K562 (cell line): ENCODE data around the gene NUDT14. TPM values are rescaled to one million over a fixed set of nuclear protein-coding genes. Genes with fewer than 3 reads are reported as not detected.

ENCODE experiments used
- ATAC-seq: fragments of 200-7000 bp; cut with Tn5 transposase; 3 replicates; pipeline ENCODE4 v1.9.1; 2020; ENCODE audit warnings: moderate library complexity
- BruUV-seq: library from RNA; stranded (reverse); fragments of 400-500 nt; replicated peaks from 2 replicates; lab custom pipeline; 2021; lab: Mats Ljungman, UMichigan
- CTCF ChIA-PET: fragments of 300-600 bp; formaldehyde crosslinking; extraction: SDS; loops from one replicate; lab custom pipeline; 2021; ENCODE audit warnings: low intra/inter-chr PET ratio; lab: Yijun Ruan, JAX
- POLR2A ChIA-PET: fragments of 300-600, 350-650 bp; sonication (Branson Sonifier 250); formaldehyde crosslinking; extraction: SDS; loops from one replicate; lab custom pipeline; 2021; ENCODE audit warnings: antibody characterized with exemption, inconsistent platforms; lab: Yijun Ruan, JAX
- DNase-seq, 4 experiments: peaks; one replicate each; pipeline versions ENCODE4 v3.0.0 to v3.0.0-alpha.2; 2011 to 2018; ENCODE audit warnings: low spot score in 3 of 4, mixed read lengths in 3 of 4; ENCODE audit errors: extremely low read depth in 1 of 4
- FAIRE-seq: peaks from 2 replicates; lab custom pipeline; 2011; peaks lifted over from hg19 to GRCh38; lab: Jason Lieb, UNC
- H2AFZ ChIP-seq: 2 replicates; pipeline ENCODE4 v1.6.0; 2011; ENCODE audit warnings: low read depth, low read length, control low read depth, inconsistent platforms
- H3K27ac ChIP-seq: fragments of 200-600 bp; 3 replicates; pipeline ENCODE4 v1.8.0; 2011; ENCODE audit warnings: low read depth, mild to moderate bottlenecking, control low read depth, inconsistent platforms, low read length, moderate library complexity, mixed read lengths; ENCODE audit errors: extremely low read depth
- H3K27me3 ChIP-seq, 2 experiments: fragments of 300-600 bp in 1 of 2; 2 replicates in 1 of 2; 3 replicates in 1 of 2; pipeline versions ENCODE4 v1.6.0 to v1.8.0; 2011; ENCODE audit warnings: inconsistent platforms in 2 of 2, low read length in 2 of 2, mild to moderate bottlenecking in 1 of 2, mixed read lengths in 1 of 2, moderate library complexity in 1 of 2; ENCODE audit not compliant: control insufficient read depth in 2 of 2, insufficient read depth in 2 of 2
- H3K36me3 ChIP-seq: fragments of 300-600 bp; 3 replicates; pipeline ENCODE4 v1.8.0; 2011; ENCODE audit warnings: mild to moderate bottlenecking, low read length, inconsistent platforms; ENCODE audit not compliant: control insufficient read depth, insufficient read depth
- H3K4me1 ChIP-seq, 2 experiments: fragments of 200-600 bp in 1 of 2; replicated peaks in 1 of 2; 2 replicates in 1 of 2; 3 replicates in 1 of 2; pipeline versions ENCODE4 v1.5.1 to v1.8.0; 2011; ENCODE audit warnings: inconsistent platforms in 2 of 2, low read length in 2 of 2, mild to moderate bottlenecking in 1 of 2, mixed read lengths in 1 of 2, moderate library complexity in 1 of 2; ENCODE audit not compliant: control insufficient read depth in 2 of 2, insufficient read depth in 2 of 2
- H3K4me2 ChIP-seq: 2 replicates; pipeline ENCODE4 v1.6.1; 2011; ENCODE audit warnings: low read length, control low read depth, inconsistent platforms, mixed read lengths; ENCODE audit not compliant: insufficient read depth
- H3K4me3 ChIP-seq: fragments of 200-600 bp; sonication (generic), shearing (Covaris generic); 2 replicates; pipeline ENCODE4 v1.5.1; 2016; ENCODE audit warnings: control low read depth, inconsistent platforms
- H3K79me2 ChIP-seq: fragments of 200-600 bp; 3 replicates; pipeline ENCODE4 v1.8.0; 2011; ENCODE audit warnings: low read length, inconsistent platforms; ENCODE audit not compliant: control insufficient read depth, insufficient read depth
- H3K9ac ChIP-seq, 2 experiments: 2 replicates each; pipeline versions ENCODE4 v1.6.0 to v1.6.1; 2011; ENCODE audit warnings: low read depth in 2 of 2, low read length in 2 of 2, control low read depth in 1 of 2, inconsistent platforms in 1 of 2, mild to moderate bottlenecking in 1 of 2, mixed read lengths in 1 of 2; ENCODE audit not compliant: insufficient read depth in 1 of 2
- H3K9me1 ChIP-seq: one replicate; pipeline ENCODE4 v1.6.0; 2011; ENCODE audit warnings: inconsistent platforms, mild to moderate bottlenecking, low read length, moderate library complexity; ENCODE audit not compliant: control insufficient read depth, insufficient read depth
- H3K9me3 ChIP-seq: replicated peaks from 2 replicates; pipeline ENCODE4 v1.5.1; 2011; ENCODE audit warnings: low read depth, low read length, inconsistent platforms; ENCODE audit not compliant: control insufficient read depth, insufficient read depth
- H4K20me1 ChIP-seq: replicated peaks from 2 replicates; pipeline ENCODE4 v1.6.1; 2011; ENCODE audit warnings: low read length, inconsistent platforms, mixed read lengths; ENCODE audit not compliant: control insufficient read depth, insufficient read depth
- ARID1B ChIP-seq: fragments of 450-650 bp; IDR thresholded peaks from 2 replicates; pipeline ENCODE4 v1.6.1; 2016; ENCODE audit warnings: antibody characterized with exemption, mild to moderate bottlenecking, inconsistent platforms
- NCOR1 ChIP-seq: fragments of 450-650 bp; IDR thresholded peaks from 2 replicates; pipeline ENCODE4 v1.6.1; 2016; ENCODE audit warnings: mild to moderate bottlenecking, moderate library complexity
- PKNOX1 ChIP-seq: fragments of 450-650 bp; IDR thresholded peaks from 2 replicates; pipeline ENCODE4 v1.6.1; 2016
- RBFOX2 ChIP-seq: fragments of 200-400 bp; formaldehyde crosslinking; IDR thresholded peaks from 2 replicates; pipeline ENCODE4 v1.6.1; 2017; ENCODE audit warnings: low read depth, mild to moderate bottlenecking, low read length, moderate library complexity
- WGBS: fragments of 100-300 bp; shearing (Covaris generic); methylation state at CpG from one replicate; pipeline ENCODE4 v1.1.6; 2016; ENCODE audit warnings: low coverage, mixed read lengths; ENCODE audit not compliant: insufficient coverage; ENCODE audit errors: missing lambda C conversion rate; 5-methylcytosine and 5-hydroxymethylcytosine counted together
- in situ Hi-C: fragments of 300-500 bp; cut with MboI; formaldehyde crosslinking; loops from 4 replicates; pipeline ENCODE4 v1.15.0; 2018; ENCODE audit warnings: inconsistent platforms, mixed read lengths
- intact Hi-C: fragments of 100-400 bp; cut with micrococcal nuclease; formaldehyde crosslinking; loops from 2 replicates; pipeline ENCODE4 v1.14.2; 2022
- polyA plus RNA-seq, 8 experiments: library from polyadenylated mRNA; depleted of rRNA in 4 of 8; stranded (reverse) in 5 of 8; unstranded in 3 of 8; fragments of >200 nt; fragmentation: Nextera tagmentation in 2 of 8; fragmentation: Illumina TruSeq in 1 of 8; extraction: Ambion mirVana in 2 of 8; extraction: Trizol in 1 of 8; gene quantifications; 2 replicates each; pipeline versions ENCODE4 v1.2.1 to v1.2.3, GENCODE V29; 2011 to 2014; ENCODE audit warnings: inconsistent platforms in 1 of 8, missing spikeins in 1 of 8
- total RNA-seq, 7 experiments: library from RNA; depleted of rRNA in 6 of 7; stranded (reverse); fragments of >200 nt in 6 of 7; fragmentation: Illumina TruSeq in 2 of 7; extraction: Trizol in 2 of 7; gene quantifications; 2 replicates each; pipeline versions ENCODE4 v1.2.1 to v1.2.3, GENCODE V29; 2011 to 2021; ENCODE audit warnings: low replicate concordance in 1 of 7

NUDT14 gene
- total and polyA plus RNA-seq, 9 of the 15 experiments (the other 6 are each of a cell fraction or from before 2014, with no cell fraction given), result 0.14 to 16.3 (median 8.2) TPM

GRCh38 chr14:105162669-105162979, 18.5 kb downstream of the NUDT14 start:
- H3K9ac ChIP-seq, result peak overlapping the region in 1 of 2 experiments; percentile 3; a peak in 1 of 4 replicates
- H3K36me3 ChIP-seq, result peaks cover 12% of the 10 kb centered on the region; the same call in 1 of the 3 replicates
- H3K9me1 ChIP-seq, result peaks cover 4% of the 10 kb centered on the region
- DNase-seq (no peak), ATAC-seq (no peak), FAIRE-seq (no peak)
- no peak overlapping the region for H3K4me2 ChIP-seq
- POLR2A ChIA-PET, result no interaction called here
- intact Hi-C loops, result no loop called here
- H3K9me3 ChIP-seq, result no peaks in the 10 kb centered on the region
- peaks cover 8 to 78% of the 10 kb centered on the region in 2 experiments; a peak in 4 of 5 replicates for H3K4me1 ChIP-seq
- peak; percentile 32; the same call in 1 of the 2 replicates for TF ChIP-seq RBFOX2
- TF ChIP-seq PKNOX1, result no peak
- TF ChIP-seq ARID1B, result no peak
- H3K4me3 ChIP-seq, result no peak overlapping the region
- BruUV-seq, result no TSS peak
- no peak overlapping the region for H2AFZ ChIP-seq
- WGBS, result 100% methylated on average over 2 of the region's 2 CpGs
- in situ Hi-C loops, result no loop called here
- no peak overlapping the region for H3K27ac ChIP-seq
- peaks cover 11% of the 10 kb centered on the region for H4K20me1 ChIP-seq
- H3K27me3 ChIP-seq, result no peaks in the 10 kb centered on the region
- H3K79me2 ChIP-seq, result peaks cover 56% of the 10 kb centered on the region
- CTCF ChIA-PET, result no interaction called here

GRCh38 chr14:105161964-105162668, 19.0 kb downstream of the NUDT14 start:
- TF ChIP-seq NCOR1 (no peak), RBFOX2 (peak; percentile 50; the same call in 1 of the 2 replicates)
- Histone ChIP-seq H3K9ac (peak overlapping the region in 1 of 2 experiments; percentile 3; a peak in 1 of 4 replicates), H3K27ac (no peak overlapping the region), H3K9me3 (no peaks in the 10 kb centered on the region), H3K79me2 (peaks cover 52% of the 10 kb centered on the region), H3K9me1 (peaks cover 4% of the 10 kb centered on the region), H2AFZ (no peak overlapping the region), H3K4me3 (no peak overlapping the region), H4K20me1 (peaks cover 11% of the 10 kb centered on the region), H3K4me1 (peaks cover 8 to 75% of the 10 kb centered on the region in 2 experiments; a peak in 4 of 5 replicates), H3K4me2 (no peak overlapping the region), H3K36me3 (peaks cover 12% of the 10 kb centered on the region; the same call in 1 of the 3 replicates), H3K27me3 (no peaks in the 10 kb centered on the region)
- DNase-seq, result peak in 3 of 4 experiments; percentile 28 to 42 (median 41)
- ChIA-PET POLR2A (no interaction called here), CTCF (no interaction called here)
- peak; percentile 33 for ATAC-seq
- peak; percentile 29 for FAIRE-seq
- intact Hi-C loops (no loop called here), in situ Hi-C loops (no loop called here)
- no TSS peak for BruUV-seq
- WGBS, result 80% methylated on average over 1 of the region's 10 CpGs
